Fibroblast of lung (primary cell): ENCODE measurements around the gene GPC3.

Experiments used
- EZH2 ChIP-seq: IDR thresholded peaks from 2 replicates; pipeline ENCODE4 v1.5.1; 2012; ENCODE audit warnings: low read length, control low read depth, mild to moderate bottlenecking; ENCODE audit errors: missing control alignments
- TF ChIP-seq, protein P1 (sequence below), 2 donors: IDR thresholded peaks in 1 of 2; conservative IDR thresholded peaks in 1 of 2; 1 replicate in 1 of 2; 2 replicates in 1 of 2; pipeline ENCODE4 v1.5.1; 2011 to 2012; ENCODE audit warnings: low read length in 2 of 2, control low read depth in 1 of 2, inconsistent platforms in 1 of 2, low read depth in 1 of 2, mild to moderate bottlenecking in 1 of 2

DNA sequence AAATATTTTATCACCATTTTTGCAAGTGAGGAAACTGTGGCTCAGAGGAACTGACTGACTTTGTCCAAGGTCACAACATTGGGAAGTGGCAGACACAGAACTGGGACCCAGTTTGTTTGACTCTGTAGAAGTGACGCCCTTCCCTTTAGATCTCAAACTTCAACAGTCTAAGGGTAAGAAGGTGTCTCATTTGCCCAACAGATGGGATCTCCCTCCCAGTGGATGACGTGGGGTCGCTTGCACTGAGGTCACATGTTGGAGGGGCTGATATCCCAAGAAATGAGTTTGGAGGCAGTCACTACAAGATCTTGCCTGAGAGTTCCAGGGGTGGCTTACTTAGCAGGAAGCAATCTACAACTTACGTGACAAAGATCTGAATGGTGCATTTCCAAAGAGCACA, 397.6 kb downstream of the GPC3 start:
- TF ChIP-seq EZH2 = no peak
- TF ChIP-seq, protein P1, sequence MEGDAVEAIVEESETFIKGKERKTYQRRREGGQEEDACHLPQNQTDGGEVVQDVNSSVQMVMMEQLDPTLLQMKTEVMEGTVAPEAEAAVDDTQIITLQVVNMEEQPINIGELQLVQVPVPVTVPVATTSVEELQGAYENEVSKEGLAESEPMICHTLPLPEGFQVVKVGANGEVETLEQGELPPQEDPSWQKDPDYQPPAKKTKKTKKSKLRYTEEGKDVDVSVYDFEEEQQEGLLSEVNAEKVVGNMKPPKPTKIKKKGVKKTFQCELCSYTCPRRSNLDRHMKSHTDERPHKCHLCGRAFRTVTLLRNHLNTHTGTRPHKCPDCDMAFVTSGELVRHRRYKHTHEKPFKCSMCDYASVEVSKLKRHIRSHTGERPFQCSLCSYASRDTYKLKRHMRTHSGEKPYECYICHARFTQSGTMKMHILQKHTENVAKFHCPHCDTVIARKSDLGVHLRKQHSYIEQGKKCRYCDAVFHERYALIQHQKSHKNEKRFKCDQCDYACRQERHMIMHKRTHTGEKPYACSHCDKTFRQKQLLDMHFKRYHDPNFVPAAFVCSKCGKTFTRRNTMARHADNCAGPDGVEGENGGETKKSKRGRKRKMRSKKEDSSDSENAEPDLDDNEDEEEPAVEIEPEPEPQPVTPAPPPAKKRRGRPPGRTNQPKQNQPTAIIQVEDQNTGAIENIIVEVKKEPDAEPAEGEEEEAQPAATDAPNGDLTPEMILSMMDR (conservative IDR thresholded peaks at IDR 0.05 in 1 of 2, IDR thresholded peaks at IDR 0.05 in 1 of 2; ENCODE audit: low read depth in 1 of 2, low read length in 2 of 2) = no peak
